Osteoblast (primary cell): ENCODE data around the gene MED10. TPM values are rescaled to one million over a fixed set of nuclear protein-coding genes. Genes with fewer than 3 reads are reported as not detected.

Source experiments
- DNase-seq: peaks from one replicate; pipeline ENCODE4 v3.0.0; 2011; ENCODE audit warnings: low spot score, mixed read lengths; ENCODE audit not compliant: insufficient read length; ENCODE audit errors: missing footprints
- H2AFZ ChIP-seq: 2 replicates; pipeline ENCODE4 v1.6.0; 2011; ENCODE audit warnings: mild to moderate bottlenecking, low read length
- H3K27ac ChIP-seq: 2 replicates; pipeline ENCODE4 v1.5.1; 2011; ENCODE audit warnings: mild to moderate bottlenecking, low read depth, low read length, moderate library complexity
- H3K27me3 ChIP-seq: 2 replicates; pipeline ENCODE4 v1.6.0; 2012; ENCODE audit warnings: mild to moderate bottlenecking, control low read depth, inconsistent platforms, low read length, moderate library complexity; ENCODE audit not compliant: insufficient read depth
- H3K36me3 ChIP-seq: 2 replicates; pipeline ENCODE4 v1.5.1; 2011; ENCODE audit warnings: mild to moderate bottlenecking, low read length, control low read depth, moderate library complexity; ENCODE audit not compliant: insufficient read depth
- H3K4me1 ChIP-seq: 2 replicates; pipeline ENCODE4 v1.5.1; 2011; ENCODE audit warnings: mild to moderate bottlenecking, low read length, control low read depth, moderate library complexity; ENCODE audit not compliant: insufficient read depth
- H3K4me2 ChIP-seq: 2 replicates; pipeline ENCODE4 v1.6.0; 2011; ENCODE audit warnings: mild to moderate bottlenecking, low read length; ENCODE audit not compliant: insufficient read depth
- H3K4me3 ChIP-seq: fragments of 200-600 bp; sonication (generic); 3 replicates; pipeline ENCODE4 v1.5.1; 2012; ENCODE audit warnings: mild to moderate bottlenecking, low read length, inconsistent platforms; ENCODE audit not compliant: insufficient read depth
- H3K79me2 ChIP-seq: 2 replicates; pipeline ENCODE4 v1.6.0; 2012; ENCODE audit warnings: mild to moderate bottlenecking, low read length, control low read depth, inconsistent platforms; ENCODE audit not compliant: insufficient read depth
- H3K9me3 ChIP-seq: 2 replicates; pipeline ENCODE4 v1.5.1; 2011; ENCODE audit warnings: low read depth, low read length, control low read depth
- H4K20me1 ChIP-seq: 2 replicates; pipeline ENCODE4 v1.6.0; 2012; ENCODE audit warnings: mild to moderate bottlenecking, low read length, control low read depth; ENCODE audit not compliant: insufficient read depth
- total RNA-seq: library from RNA; depleted of rRNA; stranded (reverse); fragments of >200 nt; gene quantifications from 2 replicates; pipeline ENCODE4 v1.2.3, GENCODE V29; 2012
- TF ChIP-seq, protein P1 (sequence below): IDR thresholded peaks from 2 replicates; pipeline ENCODE4 v1.5.1; 2011; ENCODE audit warnings: mild to moderate bottlenecking, low read depth, low read length, moderate library complexity; ENCODE audit errors: extremely low read depth

Gene MED10
- total RNA-seq, 1 donor: 13.4 TPM

- Histone ChIP-seq H3K4me1 (no peaks in the 10 kb centered on the region), H3K4me3 (no peak overlapping the region), H3K79me2 (no peaks in the 10 kb centered on the region), H3K36me3 (no peaks in the 10 kb centered on the region), H3K27me3 (peaks cover 5% of the 10 kb centered on the region), H4K20me1 (no peaks in the 10 kb centered on the region), H3K27ac (no peak overlapping the region), H3K4me2 (no peak overlapping the region), H2AFZ (no peak overlapping the region), H3K9me3 (no peaks in the 10 kb centered on the region)
- TF ChIP-seq, protein P1, sequence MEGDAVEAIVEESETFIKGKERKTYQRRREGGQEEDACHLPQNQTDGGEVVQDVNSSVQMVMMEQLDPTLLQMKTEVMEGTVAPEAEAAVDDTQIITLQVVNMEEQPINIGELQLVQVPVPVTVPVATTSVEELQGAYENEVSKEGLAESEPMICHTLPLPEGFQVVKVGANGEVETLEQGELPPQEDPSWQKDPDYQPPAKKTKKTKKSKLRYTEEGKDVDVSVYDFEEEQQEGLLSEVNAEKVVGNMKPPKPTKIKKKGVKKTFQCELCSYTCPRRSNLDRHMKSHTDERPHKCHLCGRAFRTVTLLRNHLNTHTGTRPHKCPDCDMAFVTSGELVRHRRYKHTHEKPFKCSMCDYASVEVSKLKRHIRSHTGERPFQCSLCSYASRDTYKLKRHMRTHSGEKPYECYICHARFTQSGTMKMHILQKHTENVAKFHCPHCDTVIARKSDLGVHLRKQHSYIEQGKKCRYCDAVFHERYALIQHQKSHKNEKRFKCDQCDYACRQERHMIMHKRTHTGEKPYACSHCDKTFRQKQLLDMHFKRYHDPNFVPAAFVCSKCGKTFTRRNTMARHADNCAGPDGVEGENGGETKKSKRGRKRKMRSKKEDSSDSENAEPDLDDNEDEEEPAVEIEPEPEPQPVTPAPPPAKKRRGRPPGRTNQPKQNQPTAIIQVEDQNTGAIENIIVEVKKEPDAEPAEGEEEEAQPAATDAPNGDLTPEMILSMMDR: no peak
- no peak for DNase-seq
Measured at GRCh38 chr5:6403416-6403815, 25.1 kb upstream of the MED10 start.

DNA sequence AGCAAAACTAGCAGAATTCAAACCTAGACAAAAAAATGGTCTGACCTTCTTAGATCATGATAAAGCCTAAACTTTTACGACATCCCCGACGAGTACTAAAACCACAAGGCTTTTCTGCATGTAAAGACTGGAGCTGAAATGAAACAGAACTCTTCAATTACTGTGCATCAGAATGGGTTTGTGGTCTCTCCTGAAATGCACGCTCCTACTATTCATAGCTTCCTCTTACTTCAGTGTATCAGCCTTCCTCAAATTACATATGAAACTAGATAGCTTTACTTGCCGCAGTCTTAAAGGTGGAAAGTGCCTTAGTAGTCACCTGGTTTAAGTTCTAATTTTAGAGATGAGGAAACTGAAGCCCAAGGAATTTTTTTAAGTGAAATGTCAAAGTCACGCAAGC lies 24.6 kb upstream of the MED10 start:
- no peak overlapping the region for H3K4me3 ChIP-seq
- no peaks in the 10 kb centered on the region for H3K4me1 ChIP-seq
- H3K27ac ChIP-seq: no peak overlapping the region
- H3K4me2 ChIP-seq: no peak overlapping the region
- no peaks in the 10 kb centered on the region for H3K36me3 ChIP-seq
- H3K79me2 ChIP-seq: no peaks in the 10 kb centered on the region
- TF ChIP-seq, protein P1: no peak
- no peaks in the 10 kb centered on the region for H4K20me1 ChIP-seq
- H3K27me3 ChIP-seq: peaks cover 5% of the 10 kb centered on the region
- H3K9me3 ChIP-seq: no peaks in the 10 kb centered on the region
- DNase-seq: no peak
- no peak overlapping the region for H2AFZ ChIP-seq

DNA sequence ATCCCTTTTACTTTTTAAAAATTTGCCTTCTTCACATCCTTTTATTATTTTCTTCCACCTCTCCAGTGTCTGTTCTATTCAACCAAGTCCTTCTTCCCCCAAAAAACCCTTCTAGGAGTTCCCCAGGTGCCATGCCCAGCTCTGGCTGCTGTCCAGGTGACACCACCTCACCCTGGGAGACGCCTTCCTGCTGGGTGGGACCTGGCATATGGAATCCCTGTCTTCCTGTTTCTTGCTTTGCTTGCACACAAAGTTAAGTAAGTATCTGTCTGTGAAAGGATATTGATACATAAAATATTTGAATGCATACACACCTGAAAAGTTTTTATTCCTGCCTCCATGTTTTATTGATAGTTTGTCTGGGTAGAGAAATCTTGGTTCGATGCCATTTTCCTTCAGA lies 23.1 kb upstream of the MED10 start:
- Histone ChIP-seq H3K27me3 (peaks cover 5% of the 10 kb centered on the region), H3K27ac (no peak overlapping the region), H3K79me2 (no peaks in the 10 kb centered on the region), H3K9me3 (no peaks in the 10 kb centered on the region), H3K36me3 (no peaks in the 10 kb centered on the region), H3K4me3 (no peak overlapping the region), H4K20me1 (no peaks in the 10 kb centered on the region), H2AFZ (no peak overlapping the region), H3K4me1 (no peaks in the 10 kb centered on the region), H3K4me2 (no peak overlapping the region)
- TF ChIP-seq, protein P1: no peak
- no peak for DNase-seq

- Histone ChIP-seq H3K4me3 (no peak overlapping the region), H2AFZ (no peak overlapping the region), H3K36me3 (no peaks in the 10 kb centered on the region), H3K4me1 (no peaks in the 10 kb centered on the region), H3K27me3 (peaks cover 5% of the 10 kb centered on the region), H3K4me2 (no peak overlapping the region), H3K79me2 (no peaks in the 10 kb centered on the region), H4K20me1 (no peaks in the 10 kb centered on the region), H3K9me3 (no peaks in the 10 kb centered on the region), H3K27ac (no peak overlapping the region)
- TF ChIP-seq, protein P1: no peak
- DNase-seq: no peak
Measured at GRCh38 chr5:6399980-6400910, 21.9 kb upstream of the MED10 start.
